NT2/D1 (cell line): Measurements from ENCODE around the gene CDH7.

Source experiments
- SUZ12 ChIP-seq: IDR thresholded peaks from 2 replicates; pipeline ENCODE4 v1.6.1; 2011; ENCODE audit not compliant: insufficient read length, insufficient read depth; ENCODE audit errors: extremely low read depth
- ZNF274 ChIP-seq: IDR thresholded peaks from 2 replicates; pipeline ENCODE4 v1.6.1; 2011; ENCODE audit warnings: mild to moderate bottlenecking, low read depth, low read length

DNA sequence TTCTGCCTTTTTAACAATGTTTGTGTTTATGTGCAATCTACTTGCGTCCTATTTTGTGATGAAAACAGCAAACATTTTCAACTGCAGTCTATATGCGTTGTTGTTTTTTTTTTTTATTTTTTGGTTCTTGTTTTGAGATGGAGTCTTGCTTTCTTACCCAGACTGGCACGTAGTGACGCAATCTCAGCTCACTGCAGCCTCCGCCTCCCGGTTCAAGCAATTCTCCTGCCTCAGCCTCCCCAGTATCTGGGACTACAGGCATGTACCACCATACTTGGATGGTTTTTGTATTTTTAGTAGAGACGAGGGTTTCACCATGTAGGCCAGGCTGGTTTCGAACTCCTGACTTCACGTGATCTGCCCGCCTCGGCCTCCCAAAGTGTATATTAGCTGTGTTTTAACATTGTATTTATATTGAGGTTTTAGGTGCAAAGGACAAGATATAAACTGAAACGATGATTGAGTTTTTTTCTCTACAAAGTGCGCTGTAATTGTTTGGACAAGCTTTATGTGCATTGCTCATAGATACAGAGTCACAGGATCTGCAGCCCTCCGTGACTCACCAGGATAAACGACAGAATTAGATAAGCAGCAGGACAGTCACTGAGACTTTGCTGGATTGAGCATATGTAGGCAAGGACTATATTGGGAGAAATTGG is 17.4 kb downstream of the CDH7 start:
- TF ChIP-seq SUZ12 (no peak), ZNF274 (no peak)
